Body of pancreas (tissue), 4 donors: ENCODE measurements around the gene TLR4. TPM values are rescaled to one million over a fixed set of nuclear protein-coding genes. Genes with fewer than 3 reads are reported as not detected.

Source experiments
- ATAC-seq: fragments of 150-250 bp; one replicate; pipeline ENCODE4 v1.9.1; 2016
- DNase-seq, 4 donors: peaks; one replicate each; pipeline ENCODE4 v3.0.0-alpha.2; 2019
- H3K27ac ChIP-seq, 4 donors: fragments of 200-600 bp; sonication (generic); 1 replicate in 3 of 4; 2 replicates in 1 of 4; pipeline versions ENCODE4 v1.5.1 to v1.6.1; 2016 to 2019; ENCODE audit warnings: mild to moderate bottlenecking in 1 of 4, mixed read lengths in 1 of 4, moderate library complexity in 1 of 4
- H3K27me3 ChIP-seq, 2 donors: fragments of 200-600 bp; sonication (generic); one replicate each; pipeline ENCODE4 v1.6.0; 2016; ENCODE audit warnings: mild to moderate bottlenecking in 1 of 2
- H3K36me3 ChIP-seq, 2 donors: fragments of 200-600 bp; sonication (generic); replicated peaks in 1 of 2; 2 replicates each; pipeline ENCODE4 v1.5.1; 2016; ENCODE audit warnings: low read depth in 2 of 2; ENCODE audit not compliant: insufficient read depth in 1 of 2
- H3K4me1 ChIP-seq: fragments of 200-600 bp; sonication (generic); one replicate; pipeline ENCODE4 v1.6.0; 2016
- H3K4me3 ChIP-seq, 2 donors: fragments of 200-600 bp; sonication (generic); 1 replicate in 1 of 2; 2 replicates in 1 of 2; pipeline ENCODE4 v1.5.1; 2016 to 2019
- H3K9me3 ChIP-seq, 3 donors: fragments of 200-600 bp; sonication (generic); 1 replicate in 2 of 3; 2 replicates in 1 of 3; pipeline ENCODE4 v1.5.1; 2016
- CTCF ChIP-seq, 7 experiments: fragments of 450-650 bp in 4 of 7; fragments of 200-600 bp in 3 of 7; sonication (generic) in 3 of 7; IDR thresholded peaks; one replicate each; pipeline ENCODE4 v1.5.1; 2016 to 2019; ENCODE audit warnings: antibody characterized with exemption in 7 of 7
- POLR2A ChIP-seq, 3 donors: fragments of 450-650 bp; IDR thresholded peaks; one replicate each; pipeline ENCODE4 v1.6.1; 2016; ENCODE audit warnings: antibody characterized with exemption in 3 of 3, mild to moderate bottlenecking in 2 of 3
- WGBS, 2 donors: methylation state at CpG; one replicate each; pipeline ENCODE4 v1.1.5; 2017; 5-methylcytosine and 5-hydroxymethylcytosine counted together
- intact Hi-C: fragments of 100-400 bp; cut with DNase I; formaldehyde crosslinking; loops from one replicate; pipeline ENCODE4 v1.15.1; 2023
- total RNA-seq, 2 donors: library from RNA; depleted of rRNA; stranded (reverse); fragments of >200 nt; gene quantifications; one replicate each; pipeline ENCODE4 v1.1.0, GENCODE V29; 2016

TLR4 gene
- total RNA-seq, 2 donors from 2014 or later: 5.2 to 7.6 TPM

GRCh38 chr9:117744856-117745389 lies 40.7 kb downstream of the TLR4 start:
- ATAC-seq: no peak
- WGBS, 2 donors: 2 to 5% methylated on average over 25 to 46 of the region's 46 CpGs

GRCh38 chr9:117745598-117745997 lies 41.4 kb downstream of the TLR4 start:
- H3K9me3 ChIP-seq: no peaks in the 10 kb centered on the region
- H3K36me3 ChIP-seq: no peaks in the 10 kb centered on the region
- intact Hi-C loops: no loop called here
- TF ChIP-seq CTCF (IDR thresholded peaks at IDR 0.05) (no peak), POLR2A (IDR thresholded peaks at IDR 0.05) (no peak)
- no peak overlapping the region for H3K4me3 ChIP-seq
- ATAC-seq (no peak), DNase-seq (no peak)
- no peaks in the 10 kb centered on the region for H3K27me3 ChIP-seq
- peaks cover 3% of the 10 kb centered on the region for H3K4me1 ChIP-seq
- 62 to 74% methylated on average over 8 of the region's 8 CpGs for WGBS, 2 donors
- no peak overlapping the region for H3K27ac ChIP-seq

More at GRCh38 chr9:117744856-117745389, 40.7 kb downstream of the TLR4 start:
- H3K27ac ChIP-seq: no peak overlapping the region
- H3K27me3 ChIP-seq: no peaks in the 10 kb centered on the region
- H3K36me3 ChIP-seq: no peaks in the 10 kb centered on the region
- no peak overlapping the region for H3K4me3 ChIP-seq
- intact Hi-C loops: no loop called here
- H3K9me3 ChIP-seq: no peaks in the 10 kb centered on the region
- peaks cover 3% of the 10 kb centered on the region for H3K4me1 ChIP-seq
- no peak for TF ChIP-seq POLR2A (IDR thresholded peaks at IDR 0.05)
- TF ChIP-seq CTCF (IDR thresholded peaks at IDR 0.05): no peak
- peak in 1 of 4 donors; percentile 7 for DNase-seq

GRCh38 chr9:117746263-117746662 lies 42.1 kb downstream of the TLR4 start:
- H3K36me3 ChIP-seq: no peaks in the 10 kb centered on the region
- peaks cover 3% of the 10 kb centered on the region for H3K4me1 ChIP-seq
- no peaks in the 10 kb centered on the region for H3K9me3 ChIP-seq
- no peak overlapping the region for H3K27ac ChIP-seq
- 62 to 77% methylated on average over 4 of the region's 4 CpGs for WGBS, 2 donors
- H3K4me3 ChIP-seq: no peak overlapping the region
- no peaks in the 10 kb centered on the region for H3K27me3 ChIP-seq
- DNase-seq (no peak), ATAC-seq (no peak)
- TF ChIP-seq POLR2A (IDR thresholded peaks at IDR 0.05): no peak
- no peak for TF ChIP-seq CTCF (IDR thresholded peaks at IDR 0.05)
- intact Hi-C loops: no loop called here

- intact Hi-C loops: no loop called here
- Histone ChIP-seq H3K27ac (no peak overlapping the region), H3K27me3 (no peaks in the 10 kb centered on the region), H3K4me1 (peaks cover 3% of the 10 kb centered on the region), H3K9me3 (no peaks in the 10 kb centered on the region), H3K36me3 (no peaks in the 10 kb centered on the region), H3K4me3 (no peak overlapping the region)
- no peak for DNase-seq
- WGBS, 2 donors: 59 to 63% methylated on average over 5 of the region's 5 CpGs
- no peak for TF ChIP-seq POLR2A (IDR thresholded peaks at IDR 0.05)
- no peak for TF ChIP-seq CTCF (IDR thresholded peaks at IDR 0.05)
- no peak for ATAC-seq
Measured at GRCh38 chr9:117747386-117747970, 43.3 kb downstream of the TLR4 start.

- Histone ChIP-seq H3K36me3 (no peaks in the 10 kb centered on the region), H3K9me3 (no peaks in the 10 kb centered on the region), H3K27me3 (no peaks in the 10 kb centered on the region), H3K27ac (no peak overlapping the region), H3K4me3 (no peak overlapping the region), H3K4me1 (no peaks in the 10 kb centered on the region)
- ATAC-seq (no peak), DNase-seq (no peak)
- TF ChIP-seq CTCF (IDR thresholded peaks at IDR 0.05): no peak
- TF ChIP-seq POLR2A (IDR thresholded peaks at IDR 0.05): no peak
- WGBS, 2 donors: 50 to 51% methylated on average over 2 of the region's 2 CpGs
- intact Hi-C loops: no loop called here
Measured at GRCh38 chr9:117750401-117750800, 46.2 kb downstream of the TLR4 start.
